Peyer's patch (tissue), 4 donors: ENCODE measurements around the gene CCND1.

Experiments used
- CTCF ChIP-seq, 6 experiments: fragments of 450-650 bp in 4 of 6; fragments of 200-600 bp in 2 of 6; sonication (generic) in 1 of 6; IDR thresholded peaks; one replicate each; pipeline ENCODE4 v1.5.1; 2017 to 2019; ENCODE audit warnings: antibody characterized with exemption in 6 of 6, mild to moderate bottlenecking in 3 of 6, moderate library complexity in 1 of 6
- POLR2A ChIP-seq, 2 donors: fragments of 450-650 bp; IDR thresholded peaks; one replicate each; pipeline ENCODE4 v1.5.1; 2017; ENCODE audit warnings: antibody characterized with exemption in 2 of 2, mild to moderate bottlenecking in 2 of 2, moderate library complexity in 2 of 2

DNA sequence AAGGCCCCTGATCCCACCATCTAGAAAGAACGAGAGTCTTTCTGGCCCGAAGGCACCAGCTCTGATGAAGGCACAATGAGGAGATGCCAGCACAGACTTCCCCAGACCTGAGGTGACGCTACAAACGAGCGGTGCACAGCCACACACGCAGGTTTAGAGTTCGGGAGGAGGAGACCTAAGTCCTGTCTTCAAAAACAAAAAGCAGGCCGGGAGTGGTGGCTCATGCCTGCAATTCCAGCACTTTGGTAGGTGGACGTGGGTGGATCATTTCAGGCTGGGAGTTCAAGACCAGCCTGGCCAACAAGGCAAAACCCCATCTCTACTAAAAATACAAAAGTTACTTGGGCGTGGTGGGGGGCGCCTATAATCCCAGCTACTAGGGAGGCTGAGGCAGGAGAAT is 24.7 kb downstream of the CCND1 start:
- TF ChIP-seq CTCF (IDR thresholded peaks at IDR 0.05) (no peak), POLR2A (IDR thresholded peaks at IDR 0.05) (no peak)
